ENCODE data around the gene IQGAP2.

DNA sequence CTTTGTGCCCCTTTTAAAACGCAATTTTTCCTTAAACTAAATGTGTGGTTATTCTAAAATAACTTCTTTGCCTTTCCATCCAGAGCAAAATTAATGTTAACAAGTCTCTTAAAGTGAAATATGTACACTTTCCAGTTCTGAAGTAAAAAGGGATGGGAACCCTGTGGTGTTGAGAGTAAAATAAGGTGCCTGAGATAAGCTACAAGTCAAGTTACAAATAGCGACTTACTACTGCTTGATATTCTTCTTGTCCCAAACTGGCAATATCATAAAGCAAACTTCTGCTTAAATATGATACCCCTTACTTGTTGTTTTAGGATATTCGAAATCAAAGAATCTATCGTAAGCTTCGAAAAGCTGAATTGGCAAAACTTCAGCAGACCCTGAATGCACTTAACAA is 294.6 kb downstream of the IQGAP2 start:
- TF ChIP-seq POLR2A (conservative IDR thresholded peaks at IDR 0.05) (no peak), EZH2 (IDR thresholded peaks at IDR 0.05; ENCODE audit: borderline replicate concordance, low read depth, low read length) (no peak), EP300 (IDR thresholded peaks at IDR 0.05; ENCODE audit: low read length) (no peak), MXI1 (IDR thresholded peaks at IDR 0.05; ENCODE audit: low read depth, low read length) (no peak), FUS (optimal IDR thresholded peaks at IDR 0.05; ENCODE audit: low read depth, low read length) (no peak), CTCF (IDR thresholded peaks at IDR 0.05 in 2 of 3, conservative IDR thresholded peaks at IDR 0.05 in 1 of 3; ENCODE audit: insufficient read depth in 2 of 3, low read depth in 1 of 3, low read length in 3 of 3) (no peak), ZBTB33 (CRISPR knock-in tag; IDR thresholded peaks at IDR 0.05) (no peak), TAF1 (IDR thresholded peaks at IDR 0.05; ENCODE audit: control insufficient read depth, extremely low read depth, insufficient read depth, low read length, severe bottlenecking) (no peak), SP1 (CRISPR knock-in tag; IDR thresholded peaks at IDR 0.05) (no peak)
